ENCODE data around the gene NAALADL2. TPM values are rescaled to one million over a fixed set of nuclear protein-coding genes. Genes with fewer than 3 reads are reported as not detected.

NAALADL2 gene
- total and polyA plus RNA-seq, 9 of the 15 experiments (the other 6 are each of a cell fraction or from before 2014, with no cell fraction given): 0.29 to 1.1 (median 0.79) TPM; not detected in 1

GRCh38 chr3:175295248-175296130 lies 436.4 kb downstream of the NAALADL2 start:
- Histone ChIP-seq H2AFZ (ENCODE audit: low read depth, low read length) (no peak overlapping the region), H3K9ac (ENCODE audit: insufficient read depth in 1 of 2, low read depth in 2 of 2, low read length in 2 of 2) (no peak overlapping the region), H3K9me1 (ENCODE audit: control insufficient read depth, insufficient read depth, low read length) (no peaks in the 10 kb centered on the region), H3K79me2 (ENCODE audit: control insufficient read depth, insufficient read depth, low read length) (no peaks in the 10 kb centered on the region), H3K9me3 (replicated peaks; ENCODE audit: control insufficient read depth, insufficient read depth, low read depth, low read length) (no peaks in the 10 kb centered on the region), H3K4me3 (no peak overlapping the region), H3K4me2 (ENCODE audit: insufficient read depth, low read length) (no peak overlapping the region), H4K20me1 (replicated peaks; ENCODE audit: control insufficient read depth, insufficient read depth, low read length) (no peaks in the 10 kb centered on the region), H3K27ac (ENCODE audit: extremely low read depth, low read depth, low read length) (no peak overlapping the region), H3K27me3 (ENCODE audit: control insufficient read depth in 2 of 2, insufficient read depth in 2 of 2, low read length in 2 of 2) (no peaks in the 10 kb centered on the region), H3K4me1 (replicated peaks in 1 of 2; ENCODE audit: control insufficient read depth in 2 of 2, insufficient read depth in 2 of 2, low read length in 2 of 2) (no peaks in the 10 kb centered on the region), H3K36me3 (ENCODE audit: control insufficient read depth, insufficient read depth, low read length) (no peaks in the 10 kb centered on the region)
- DNase-seq (ENCODE audit: extremely low read depth in 1 of 4, low spot score in 3 of 4): no peak
- BruUV-seq (replicated peaks): no TSS peak
- ATAC-seq: no peak
- POLR2A ChIA-PET: no interaction called here
- no peak for FAIRE-seq
- 0% methylated on average over 4 of the region's 4 CpGs for WGBS (ENCODE audit: insufficient coverage, low coverage, missing lambda C conversion rate)
- in situ Hi-C loops (cut with MboI): loop anchor here (25.0 kb wide), 1 partner anchor 1958 kb away; no protein-coding TSS in a partner anchor
- CTCF ChIA-PET (ENCODE audit: low intra/inter-chr PET ratio): no interaction called here
- intact Hi-C loops (cut with micrococcal nuclease): no loop called here
- no peak for TF ChIP-seq ZNF274 (IDR thresholded peaks at IDR 0.05; ENCODE audit: borderline replicate concordance, low read depth, low read length)
- no peak for TF ChIP-seq DDX20 (tag; IDR thresholded peaks at IDR 0.05; ENCODE audit: low read depth)
- TF ChIP-seq CREB3L1 (IDR thresholded peaks at IDR 0.05; ENCODE audit: borderline replicate concordance, low read depth): no peak
- no peak for TF ChIP-seq RBM39 (optimal IDR thresholded peaks at IDR 0.05; ENCODE audit: low read depth, low read length)
- no peak for TF ChIP-seq ZBTB34 (CRISPR knock-in tag; IDR thresholded peaks at IDR 0.05)
- TF ChIP-seq CBX3 (IDR thresholded peaks at IDR 0.05; ENCODE audit: borderline replicate concordance in 1 of 2, low read length in 2 of 2): no peak
- TF ChIP-seq NCOA2 (IDR thresholded peaks at IDR 0.05; ENCODE audit: partially characterized antibody in 2 of 2): no peak
- no peak for TF ChIP-seq E2F8 (IDR thresholded peaks at IDR 0.05; ENCODE audit: low read depth, partially characterized antibody)
